Uterus (tissue), 2 donors: Measurements from ENCODE around the gene DCDC2.

Source experiments
- POLR2A ChIP-seq, 2 donors: fragments of 450-650 bp; IDR thresholded peaks; one replicate each; pipeline ENCODE4 v1.6.1; 2016; ENCODE audit warnings: antibody characterized with exemption in 2 of 2, mild to moderate bottlenecking in 1 of 2, moderate library complexity in 1 of 2
- TF ChIP-seq, protein P1 (sequence below), 4 experiments: fragments of 200-600 bp in 2 of 4; fragments of 450-650 bp in 2 of 4; sonication (generic) in 2 of 4; IDR thresholded peaks; one replicate each; pipeline ENCODE4 v1.5.1; 2016 to 2019; ENCODE audit warnings: antibody characterized with exemption in 4 of 4, mild to moderate bottlenecking in 2 of 4, moderate library complexity in 1 of 4

DNA sequence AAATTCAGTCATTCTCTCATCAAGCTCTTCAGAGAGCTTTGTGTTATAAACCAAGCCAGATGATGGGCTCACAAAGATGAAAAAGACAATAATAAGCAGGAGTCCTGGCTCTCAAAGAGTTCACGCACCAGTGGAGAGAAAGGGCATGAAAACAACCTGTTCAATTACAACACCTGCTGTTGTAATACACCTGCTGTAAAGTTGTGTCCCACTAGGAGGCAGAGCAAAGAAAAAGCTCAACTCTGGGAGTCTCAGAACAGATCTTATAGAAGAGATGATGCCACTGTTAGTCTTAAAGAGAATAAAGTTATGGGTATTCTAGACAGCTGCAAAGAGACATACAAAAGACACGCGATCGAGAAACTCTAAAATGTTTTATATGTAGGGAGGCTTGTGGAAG, 100.6 kb downstream of the DCDC2 start:
- TF ChIP-seq POLR2A (IDR thresholded peaks at IDR 0.05): no peak
- TF ChIP-seq, protein P1, sequence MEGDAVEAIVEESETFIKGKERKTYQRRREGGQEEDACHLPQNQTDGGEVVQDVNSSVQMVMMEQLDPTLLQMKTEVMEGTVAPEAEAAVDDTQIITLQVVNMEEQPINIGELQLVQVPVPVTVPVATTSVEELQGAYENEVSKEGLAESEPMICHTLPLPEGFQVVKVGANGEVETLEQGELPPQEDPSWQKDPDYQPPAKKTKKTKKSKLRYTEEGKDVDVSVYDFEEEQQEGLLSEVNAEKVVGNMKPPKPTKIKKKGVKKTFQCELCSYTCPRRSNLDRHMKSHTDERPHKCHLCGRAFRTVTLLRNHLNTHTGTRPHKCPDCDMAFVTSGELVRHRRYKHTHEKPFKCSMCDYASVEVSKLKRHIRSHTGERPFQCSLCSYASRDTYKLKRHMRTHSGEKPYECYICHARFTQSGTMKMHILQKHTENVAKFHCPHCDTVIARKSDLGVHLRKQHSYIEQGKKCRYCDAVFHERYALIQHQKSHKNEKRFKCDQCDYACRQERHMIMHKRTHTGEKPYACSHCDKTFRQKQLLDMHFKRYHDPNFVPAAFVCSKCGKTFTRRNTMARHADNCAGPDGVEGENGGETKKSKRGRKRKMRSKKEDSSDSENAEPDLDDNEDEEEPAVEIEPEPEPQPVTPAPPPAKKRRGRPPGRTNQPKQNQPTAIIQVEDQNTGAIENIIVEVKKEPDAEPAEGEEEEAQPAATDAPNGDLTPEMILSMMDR (IDR thresholded peaks at IDR 0.05): no peak
